GM12891 (cell line): Measurements from ENCODE around the gene USP15. TPM values are rescaled to one million over a fixed set of nuclear protein-coding genes. Genes with fewer than 3 reads are reported as not detected.

Experiments used
- DNase-seq: peaks from one replicate; pipeline ENCODE4 v3.0.0; 2011; ENCODE audit warnings: low spot score; ENCODE audit not compliant: insufficient read length
- FAIRE-seq: peaks from 2 replicates; lab custom pipeline; 2011; peaks lifted over from hg19 to GRCh38; lab: Jason Lieb, UNC
- PAX5 ChIP-seq: IDR thresholded peaks from 2 replicates; pipeline ENCODE4 v1.6.1; 2011; ENCODE audit warnings: low read length, moderate library complexity, mild to moderate bottlenecking; ENCODE audit not compliant: insufficient read depth, severe bottlenecking
- POLR2A ChIP-seq: IDR thresholded peaks from 2 replicates; pipeline ENCODE4 v1.6.1; 2011; ENCODE audit warnings: low read depth, low read length, control low read depth
- POLR2AphosphoS5 ChIP-seq: IDR thresholded peaks from 2 replicates; pipeline ENCODE4 v1.6.1; 2011; ENCODE audit warnings: low read depth, low read length, control low read depth
- POU2F2 ChIP-seq: IDR thresholded peaks from 2 replicates; pipeline ENCODE4 v1.6.1; 2011; ENCODE audit warnings: low read depth, mild to moderate bottlenecking, control low read depth, low read length, moderate library complexity
- SPI1 ChIP-seq: IDR thresholded peaks from 2 replicates; pipeline ENCODE4 v1.6.1; 2011; ENCODE audit warnings: low read depth, low read length, control low read depth
- TAF1 ChIP-seq: IDR thresholded peaks from 2 replicates; pipeline ENCODE4 v1.6.1; 2011; ENCODE audit warnings: low read depth, low read length, control low read depth
- polyA plus RNA-seq: library from polyadenylated mRNA; unstranded; fragments of >200 nt; gene quantifications from one replicate; pipeline ENCODE4 v1.2.1, GENCODE V29; 2012; ENCODE audit warnings: low read depth, missing spikeins, inconsistent platforms; ENCODE audit not compliant: missing spikeins

USP15 gene
- polyA plus RNA-seq: 39.4 TPM

DNA sequence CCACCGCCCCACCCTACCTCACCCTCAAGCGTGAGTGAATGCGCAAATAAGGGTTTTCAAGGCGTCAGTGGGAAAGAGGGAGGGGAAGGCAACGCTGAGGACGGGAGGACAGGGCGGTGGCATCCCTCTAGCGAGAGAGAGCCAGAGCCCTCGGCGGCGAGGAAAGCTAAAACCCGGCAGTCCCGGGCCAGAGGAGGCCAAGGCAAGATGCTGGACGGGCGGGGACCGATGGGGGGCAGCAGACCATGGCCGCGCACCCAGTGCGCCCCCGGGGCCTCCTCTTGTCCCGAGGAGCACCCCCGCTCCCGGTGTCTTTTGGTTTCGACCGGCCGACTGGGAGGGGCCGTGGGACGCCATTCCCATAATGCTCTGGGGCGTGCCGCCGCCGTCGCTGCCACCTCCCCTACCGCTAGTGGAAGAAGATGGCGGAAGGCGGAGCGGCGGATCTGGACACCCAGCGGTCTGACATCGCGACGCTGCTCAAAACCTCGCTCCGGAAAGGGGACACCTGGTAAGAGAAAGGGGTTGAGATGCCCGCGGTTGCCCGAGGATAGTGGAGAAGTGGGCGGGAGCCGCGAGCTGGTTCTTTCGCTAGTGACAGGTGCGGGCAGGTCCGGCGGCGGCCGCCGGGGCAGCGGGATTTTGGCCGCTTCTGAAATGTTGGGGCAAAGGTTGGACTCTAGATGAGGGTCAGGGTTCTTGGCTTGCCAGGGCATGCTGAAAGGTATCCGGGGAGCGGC lies at the start of gene USP15:
Gene USP15 (plus strand): TSS at position 412 of the 740 bp plus-strand sequence. CDS start 11 bp downstream, at position 423.
- peak; percentile 99 for TF ChIP-seq PAX5
- TF ChIP-seq POLR2A: peak; percentile 94
- peak; percentile 89 for TF ChIP-seq POLR2AphosphoS5
- no peak for TF ChIP-seq SPI1
- TF ChIP-seq POU2F2: peak; percentile 53; the same call in 1 of the 2 replicates
- peak; percentile 96 for TF ChIP-seq TAF1
- DNase-seq (peak; percentile 53), FAIRE-seq (peak; percentile 94)

DNA sequence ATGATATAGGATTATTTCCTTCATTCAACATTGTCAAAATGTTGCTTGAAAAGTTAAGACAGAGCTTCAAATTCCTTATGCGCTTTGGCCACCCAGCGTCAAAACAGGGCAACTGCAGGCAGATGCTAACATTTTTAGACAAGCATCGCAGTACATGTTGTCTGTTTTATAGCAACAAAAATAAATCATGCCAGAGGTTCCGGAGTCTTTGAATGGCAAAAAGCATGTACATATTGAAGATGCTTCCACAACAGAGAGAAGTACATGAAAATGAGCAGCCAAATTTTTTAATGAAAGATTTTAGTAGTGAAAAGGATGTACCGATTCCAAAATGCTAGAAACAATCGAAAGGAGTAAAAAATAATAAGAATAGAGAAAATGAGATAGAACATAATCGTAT lies 49.8 kb upstream of the USP15 start:
- TF ChIP-seq POLR2A (no peak), POLR2AphosphoS5 (no peak), POU2F2 (no peak), SPI1 (no peak), TAF1 (no peak), PAX5 (no peak)
- FAIRE-seq: peak; percentile 52
- DNase-seq: no peak

DNA sequence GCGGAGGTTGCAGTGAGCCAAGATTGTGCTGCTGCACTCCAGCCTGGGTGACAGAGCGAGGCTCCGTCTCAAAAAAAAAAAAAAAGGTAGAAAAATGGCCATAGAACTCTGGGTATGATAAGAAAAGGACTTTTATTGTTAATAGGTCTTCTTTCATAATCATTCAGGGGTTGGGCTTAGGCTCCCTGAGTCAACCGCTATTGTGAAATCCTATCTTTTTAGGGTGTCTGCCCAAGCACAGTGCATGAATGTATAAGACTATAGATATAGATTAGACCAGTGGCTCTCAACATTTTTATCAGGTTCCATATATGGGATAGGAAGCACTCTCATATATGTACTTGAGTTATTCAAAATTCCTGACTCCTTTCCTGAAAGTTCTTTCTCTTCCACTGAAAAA lies 48.7 kb upstream of the USP15 start:
- no peak for TF ChIP-seq PAX5
- FAIRE-seq (no peak), DNase-seq (no peak)

DNA sequence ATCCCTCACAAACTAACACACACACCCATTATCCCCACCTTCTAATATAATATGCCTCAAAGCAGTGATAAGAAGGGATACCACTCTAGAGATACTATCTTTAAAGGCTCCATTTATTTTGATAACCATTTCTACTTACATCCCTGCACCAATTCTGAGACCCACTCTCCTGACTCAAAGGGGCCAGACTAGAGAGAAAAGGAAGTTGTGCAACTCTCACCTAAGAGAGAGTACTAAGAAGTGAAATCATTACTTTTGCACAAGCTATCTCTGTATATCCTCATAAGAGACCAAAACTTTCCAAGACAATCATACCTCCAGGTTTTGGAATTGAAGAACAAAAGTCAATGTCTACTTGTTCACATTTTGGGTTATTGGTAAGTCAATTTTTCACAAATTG lies 45.4 kb upstream of the USP15 start:
- TF ChIP-seq SPI1 (no peak), POLR2A (no peak), POLR2AphosphoS5 (no peak), TAF1 (no peak), POU2F2 (no peak), PAX5 (no peak)
- FAIRE-seq (no peak), DNase-seq (no peak)

DNA sequence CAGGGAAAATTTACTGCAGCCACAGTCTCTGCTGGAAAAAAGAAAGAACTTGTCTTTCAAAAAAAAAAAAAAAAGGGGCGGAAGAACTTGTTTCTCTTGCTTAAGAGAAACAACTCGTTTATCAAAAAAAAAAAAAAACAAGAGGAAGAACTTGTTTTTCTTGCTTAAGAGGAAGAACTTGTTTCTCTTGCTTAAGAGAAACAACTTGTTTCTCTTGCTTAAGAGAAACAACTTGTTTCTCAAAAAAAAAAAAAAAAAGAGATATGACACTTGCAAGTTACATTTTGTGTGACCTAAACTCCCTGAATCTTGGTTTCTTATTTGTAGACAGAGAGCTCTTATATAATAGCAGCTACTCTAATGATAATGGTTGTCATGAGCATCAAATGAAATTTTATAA lies 44.7 kb upstream of the USP15 start:
- FAIRE-seq (no peak), DNase-seq (no peak)

DNA sequence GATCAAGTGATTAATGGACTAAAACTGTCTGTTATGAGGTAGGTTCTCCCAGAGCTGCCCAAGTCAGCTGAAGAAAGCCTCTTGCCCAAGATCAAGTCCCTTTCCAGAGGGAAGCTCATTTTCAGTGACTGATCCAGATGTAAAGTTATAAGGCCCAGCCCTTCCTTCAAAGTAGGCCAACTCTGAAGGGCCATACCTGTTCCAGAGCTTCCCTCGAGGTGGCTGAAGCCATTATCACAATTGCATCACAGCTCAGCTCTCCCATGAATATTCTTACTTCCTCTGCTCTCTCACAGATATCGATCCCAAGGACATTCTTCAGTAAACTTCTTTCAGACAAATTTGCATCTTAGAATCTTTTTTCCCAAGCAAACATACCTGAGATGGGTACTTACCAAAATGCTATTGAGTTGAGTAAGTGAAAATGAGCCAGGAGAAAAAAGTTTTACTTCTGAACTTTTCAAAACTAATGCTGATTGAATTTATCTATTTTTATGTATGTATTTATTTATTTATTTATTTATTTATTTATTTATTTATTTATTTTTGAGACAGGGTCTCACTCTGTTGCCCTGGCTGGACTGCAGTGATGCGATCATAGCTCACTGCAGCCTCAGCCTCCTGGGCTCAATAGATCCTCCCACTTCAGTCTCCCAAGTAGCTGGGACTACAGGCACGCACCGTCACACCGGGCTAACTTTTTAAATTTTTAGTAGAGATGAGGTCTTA lies 42.6 kb upstream of the USP15 start:
- TF ChIP-seq SPI1: no peak
- FAIRE-seq (no peak), DNase-seq (no peak)

More for the DNA sequence above, 44.7 kb upstream of the USP15 start:
- TF ChIP-seq TAF1 (no peak), POU2F2 (no peak), SPI1 (no peak), POLR2AphosphoS5 (no peak), PAX5 (no peak), POLR2A (no peak)

DNA sequence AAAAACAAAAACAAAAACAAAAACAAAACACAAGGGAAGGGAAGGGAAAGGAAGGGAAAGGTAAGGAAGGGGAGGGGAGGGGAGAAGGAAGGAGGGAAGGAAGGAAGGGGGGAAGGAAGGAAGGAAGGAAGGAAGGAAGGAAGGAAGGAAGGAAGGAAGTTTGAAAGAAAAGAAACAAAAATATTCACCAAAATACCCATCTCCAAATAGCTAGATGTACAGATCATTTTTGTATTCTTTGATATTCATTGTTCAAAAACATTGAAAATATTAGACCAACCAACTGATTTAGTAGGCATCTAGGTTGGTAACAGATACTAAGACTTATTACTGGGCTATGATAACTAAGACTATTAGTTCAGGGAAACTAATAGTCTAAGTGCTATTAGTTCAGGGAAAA lies 39.1 kb upstream of the USP15 start:
- FAIRE-seq: no peak
- no peak for TF ChIP-seq POU2F2
- no peak for TF ChIP-seq POLR2A
- TF ChIP-seq TAF1: no peak
- no peak for TF ChIP-seq PAX5
- TF ChIP-seq SPI1: no peak
- TF ChIP-seq POLR2AphosphoS5: no peak

DNA sequence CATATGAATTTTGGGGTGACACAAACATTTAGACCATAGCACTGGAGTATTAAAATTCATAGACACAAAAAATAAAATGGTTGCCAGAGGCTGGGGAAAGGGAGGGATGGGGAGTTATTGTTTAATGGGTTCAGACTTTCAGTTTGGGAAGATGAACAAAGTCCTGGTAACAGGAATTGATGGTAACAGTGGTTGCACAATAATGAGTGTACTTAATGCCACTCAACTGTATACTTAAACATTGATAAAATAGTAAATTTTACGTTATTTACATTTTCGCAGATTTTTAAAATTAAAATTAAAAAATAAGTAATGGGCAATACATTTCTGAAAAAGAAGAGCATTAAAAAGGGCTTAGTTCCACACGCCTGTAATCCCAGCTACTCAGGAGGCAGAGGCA lies 35.6 kb upstream of the USP15 start:
- FAIRE-seq: no peak

More for the DNA sequence above, 39.1 kb upstream of the USP15 start:
- no peak for DNase-seq

DNA sequence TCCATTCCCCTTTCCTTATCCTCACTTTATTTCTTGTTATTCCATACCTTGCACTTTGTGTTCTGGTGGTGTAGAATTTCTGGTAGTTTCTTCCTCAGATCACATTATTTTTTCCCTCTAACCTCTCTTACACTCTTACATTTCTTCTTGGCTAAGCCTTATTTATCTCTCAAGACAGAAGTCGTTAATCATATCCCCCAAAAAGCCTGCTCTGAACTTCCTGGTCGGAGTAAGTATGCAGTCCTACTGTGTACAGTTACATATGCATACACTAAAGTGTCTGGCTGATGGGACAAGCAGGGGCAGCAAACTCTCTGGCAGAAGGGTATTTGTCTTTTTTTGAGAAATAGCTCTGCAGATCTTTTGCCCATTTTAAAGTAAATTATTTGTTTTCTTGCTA lies 33.1 kb upstream of the USP15 start:
- DNase-seq: no peak
- TF ChIP-seq POLR2AphosphoS5 (no peak), PAX5 (no peak), POLR2A (no peak), SPI1 (no peak), TAF1 (no peak), POU2F2 (no peak)
- FAIRE-seq: no peak

More for the DNA sequence above, 35.6 kb upstream of the USP15 start:
- no peak for TF ChIP-seq POLR2A
- no peak for TF ChIP-seq TAF1
- no peak for TF ChIP-seq PAX5
- no peak for TF ChIP-seq SPI1
- no peak for TF ChIP-seq POLR2AphosphoS5
- no peak for TF ChIP-seq POU2F2
- no peak for DNase-seq

DNA sequence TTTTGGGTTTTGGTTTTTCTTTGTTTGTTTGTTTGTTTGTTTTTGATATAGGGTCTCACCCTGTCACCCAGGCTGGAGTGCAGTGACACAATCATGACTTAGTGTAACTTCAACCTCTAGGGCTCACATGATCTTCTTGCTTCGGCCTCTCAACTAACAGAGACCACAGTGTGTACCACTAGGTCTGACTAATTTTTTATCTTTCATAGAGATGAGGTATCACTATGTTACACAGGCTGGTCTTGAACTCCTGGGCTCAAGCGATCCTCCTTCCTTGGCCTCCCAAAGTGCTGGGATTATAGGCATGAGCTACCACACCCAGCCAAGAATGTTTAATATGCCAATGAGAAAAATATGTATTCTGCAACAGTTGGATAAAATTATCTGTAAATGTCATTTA lies 29.6 kb upstream of the USP15 start:
- DNase-seq (no peak), FAIRE-seq (no peak)
- TF ChIP-seq TAF1 (no peak), POLR2AphosphoS5 (no peak), SPI1 (no peak), PAX5 (no peak), POU2F2 (no peak), POLR2A (no peak)
